Liver (tissue), 9 donors: ENCODE data around the gene LRRC71. TPM values are rescaled to one million over a fixed set of nuclear protein-coding genes. Genes with fewer than 3 reads are reported as not detected.

Experiments used
- DNase-seq: peaks from one replicate; pipeline ENCODE4 v3.0.0-alpha.2; 2017; ENCODE audit warnings: low spot score
- H3K27ac ChIP-seq, 2 donors: one replicate each; pipeline ENCODE4 v1.7.0; 2013; ENCODE audit warnings: inconsistent platforms in 2 of 2, low read length in 2 of 2, control low read depth in 1 of 2, low read depth in 1 of 2, mild to moderate bottlenecking in 1 of 2
- H3K27me3 ChIP-seq, 4 donors: one replicate each; pipeline versions ENCODE4 v1.6.1 to v1.7.0; 2013; ENCODE audit warnings: low read length in 3 of 4, inconsistent platforms in 1 of 4, mild to moderate bottlenecking in 1 of 4, moderate library complexity in 1 of 4; ENCODE audit not compliant: control insufficient read depth in 4 of 4, insufficient read depth in 4 of 4
- H3K36me3 ChIP-seq, 4 donors: one replicate each; pipeline versions ENCODE4 v1.6.1 to v1.7.0; 2013; ENCODE audit warnings: low read length in 3 of 4, mild to moderate bottlenecking in 3 of 4, low read depth in 1 of 4, moderate library complexity in 1 of 4; ENCODE audit not compliant: control insufficient read depth in 4 of 4, insufficient read depth in 3 of 4
- H3K4me1 ChIP-seq, 4 donors: one replicate each; pipeline versions ENCODE4 v1.6.1 to v1.7.0; 2013; ENCODE audit warnings: low read length in 3 of 4, mild to moderate bottlenecking in 3 of 4, moderate library complexity in 1 of 4; ENCODE audit not compliant: control insufficient read depth in 4 of 4, insufficient read depth in 4 of 4
- H3K4me3 ChIP-seq, 3 donors: one replicate each; pipeline versions ENCODE4 v1.6.1 to v1.7.0; 2013; ENCODE audit warnings: low read length in 3 of 3, control low read depth in 1 of 3, low read depth in 1 of 3, mild to moderate bottlenecking in 1 of 3
- H3K9ac ChIP-seq, 2 donors: one replicate each; pipeline ENCODE4 v1.7.0; 2013; ENCODE audit warnings: low read length in 2 of 2, mild to moderate bottlenecking in 2 of 2, moderate library complexity in 2 of 2, control low read depth in 1 of 2, low read depth in 1 of 2
- H3K9me3 ChIP-seq, 4 donors: one replicate each; pipeline versions ENCODE4 v1.6.1 to v1.7.0; 2013; ENCODE audit warnings: low read length in 3 of 4; ENCODE audit not compliant: control insufficient read depth in 4 of 4
- ATF3 ChIP-seq: IDR thresholded peaks from 2 replicates; pipeline ENCODE4 v1.6.1; 2016; ENCODE audit warnings: antibody characterized with exemption
- CTCF ChIP-seq: fragments of 150-350 bp; IDR thresholded peaks from 2 replicates; pipeline ENCODE4 v1.5.1; 2017; ENCODE audit warnings: improper control_type of control experiment, low read depth, low read length; ENCODE audit not compliant: missing input control
- EGR1 ChIP-seq, 2 donors: IDR thresholded peaks; 2 replicates each; pipeline ENCODE4 v1.6.1; 2016 to 2018; ENCODE audit warnings: antibody characterized with exemption in 2 of 2, low read depth in 2 of 2
- FOXA1 ChIP-seq: IDR thresholded peaks from 2 replicates; pipeline ENCODE4 v1.6.1; 2016; ENCODE audit warnings: antibody characterized with exemption
- FOXA2 ChIP-seq: IDR thresholded peaks from 2 replicates; pipeline ENCODE4 v1.6.1; 2016; ENCODE audit warnings: antibody characterized with exemption
- HNF4A ChIP-seq, 2 donors: conservative IDR thresholded peaks; 2 replicates each; pipeline ENCODE4 v1.6.1; 2016; ENCODE audit warnings: antibody characterized with exemption in 2 of 2, mild to moderate bottlenecking in 2 of 2
- JUND ChIP-seq, 2 donors: IDR thresholded peaks; 2 replicates each; pipeline ENCODE4 v1.6.1; 2016; ENCODE audit warnings: antibody characterized with exemption in 2 of 2
- MAX ChIP-seq: IDR thresholded peaks from 2 replicates; pipeline ENCODE4 v1.6.1; 2016; ENCODE audit warnings: antibody characterized with exemption
- RAD21 ChIP-seq, 2 donors: IDR thresholded peaks; 2 replicates each; pipeline ENCODE4 v1.6.1; 2016; ENCODE audit warnings: antibody characterized with exemption in 2 of 2, mild to moderate bottlenecking in 2 of 2
- RXRA ChIP-seq, 2 donors: IDR thresholded peaks; 2 replicates each; pipeline ENCODE4 v1.6.1; 2017 to 2018; ENCODE audit warnings: antibody characterized with exemption in 2 of 2, mild to moderate bottlenecking in 1 of 2
- TAF1 ChIP-seq: conservative IDR thresholded peaks from 2 replicates; pipeline ENCODE4 v1.6.1; 2016; ENCODE audit warnings: antibody characterized with exemption, mild to moderate bottlenecking
- ZBTB33 ChIP-seq: IDR thresholded peaks from 2 replicates; pipeline ENCODE4 v1.6.1; 2016; ENCODE audit warnings: antibody characterized with exemption
- WGBS: extraction: QIAGEN DNeasy Blood & Tissue Kit; methylation state at CpG from one replicate; pipeline ENCODE4 v1.1.7; 2013; 5-methylcytosine and 5-hydroxymethylcytosine counted together
- polyA plus RNA-seq, 2 donors: library from polyadenylated mRNA; stranded (reverse) in 1 of 2; unstranded in 1 of 2; fragments of 200-250 nt in 1 of 2; fragments of >200 nt in 1 of 2; fragmentation: Nextera tagmentation in 1 of 2; extraction: Ambion mirVana in 1 of 2; gene quantifications; one replicate each; pipeline versions ENCODE4 v1.2.1 to v1.2.3, GENCODE V29; 2013 to 2015
- total RNA-seq, 2 donors: library from RNA; depleted of rRNA; stranded (reverse); fragments of >200 nt; gene quantifications; one replicate each; pipeline ENCODE4 v1.2.3, GENCODE V29; 2014
- donor health status: healthy.
- donor health status: healthy.
- donor health status: healthy.
- donor health status: healthy.
- donor health status: healthy.

Gene LRRC71
- total and polyA plus RNA-seq, 4 donors = 0.10 TPM; not detected in 3

- TF ChIP-seq ATF3 (no peak), TAF1 (no peak)
- Histone ChIP-seq H3K27ac (no peak overlapping the region), H3K36me3 (no peaks in the 10 kb centered on the region), H3K4me3 (no peak overlapping the region), H3K27me3 (peaks cover 0 to 34% (median 17%) of the 10 kb centered on the region in 4 donors), H3K9ac (no peak overlapping the region), H3K9me3 (no peaks in the 10 kb centered on the region), H3K4me1 (peaks cover 8 to 26% (median 11%) of the 10 kb centered on the region in 4 donors)
- WGBS = 5% methylated on average over 64 of the region's 64 CpGs
- no peak for DNase-seq
These were observed 3.4 kb downstream of the LRRC71 start for GRCh38 chr1:156923670-156924477.

GRCh38 chr1:156924478-156925153, 4.2 kb downstream of the LRRC71 start:
- DNase-seq = no peak
- H3K27me3 ChIP-seq = peaks cover 0 to 36% (median 17%) of the 10 kb centered on the region in 4 donors
- H3K4me1 ChIP-seq = peaks cover 8 to 26% (median 11%) of the 10 kb centered on the region in 4 donors

More at GRCh38 chr1:156924478-156925153, 4.2 kb downstream of the LRRC71 start:
- Histone ChIP-seq H3K9me3 (no peaks in the 10 kb centered on the region), H3K27ac (no peak overlapping the region), H3K4me3 (no peak overlapping the region), H3K9ac (no peak overlapping the region), H3K36me3 (no peaks in the 10 kb centered on the region)
- TF ChIP-seq ATF3 (no peak), JUND (IDR thresholded peaks at IDR 0.05) (no peak), RAD21 (IDR thresholded peaks at IDR 0.05) (no peak), HNF4A (conservative IDR thresholded peaks at IDR 0.05) (no peak), MAX (no peak), CTCF (no peak), FOXA2 (no peak), RXRA (IDR thresholded peaks at IDR 0.05) (no peak), ZBTB33 (no peak), FOXA1 (no peak), EGR1 (IDR thresholded peaks at IDR 0.05; ENCODE audit: low read depth in 2 of 2) (no peak)
- WGBS = 28% methylated on average over 22 of the region's 22 CpGs
